NCI-H1105 (cell line): ENCODE results near the gene ATXN1.
A peak's percentile ranks its signal among the peaks of the same experiment; 100 is the strongest.

Source experiments
- DNase-seq: peaks from one replicate; lab custom pipeline; 2025; lab: John Stamatoyannopoulos, UW

The ATXN1 gene

DNA sequence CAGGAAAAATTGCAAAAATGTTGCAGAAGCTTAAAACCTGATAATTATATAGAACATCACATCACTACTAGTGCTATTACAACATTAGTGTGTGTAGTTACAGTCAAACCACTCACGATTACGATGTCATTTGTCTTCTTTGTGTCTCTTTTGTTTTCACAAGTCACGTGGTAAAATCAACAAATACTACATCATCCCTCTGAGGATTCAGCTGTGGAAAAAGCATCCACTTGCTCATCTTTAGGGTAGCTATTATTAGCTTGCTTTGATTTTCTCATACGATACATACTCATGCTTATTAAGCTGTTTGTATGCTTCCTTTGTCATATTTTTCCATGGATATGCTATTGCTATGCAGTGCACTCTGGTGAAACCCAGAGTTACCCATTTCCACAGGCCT lies 22.2 kb upstream of the ATXN1 start:
- no peak for DNase-seq

DNA sequence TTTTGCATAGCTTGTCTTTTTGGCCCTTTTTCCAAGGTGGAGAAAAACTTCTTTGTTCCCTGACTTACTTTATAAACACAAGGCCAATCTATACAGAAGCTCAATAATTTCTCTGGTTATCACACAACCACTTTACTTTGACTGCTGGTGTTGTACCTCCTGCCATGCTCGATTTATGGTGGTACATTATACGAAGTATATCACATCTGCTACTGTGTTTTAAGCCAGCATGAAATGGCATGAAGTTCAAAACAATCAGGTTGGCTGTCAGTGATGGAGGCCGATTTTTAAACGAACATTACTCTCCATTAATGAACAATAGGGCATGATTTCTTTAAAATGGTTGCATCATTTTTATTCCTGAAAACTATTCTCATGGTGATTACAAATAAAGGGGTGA lies 21.0 kb upstream of the ATXN1 start:
- no peak for DNase-seq

DNA sequence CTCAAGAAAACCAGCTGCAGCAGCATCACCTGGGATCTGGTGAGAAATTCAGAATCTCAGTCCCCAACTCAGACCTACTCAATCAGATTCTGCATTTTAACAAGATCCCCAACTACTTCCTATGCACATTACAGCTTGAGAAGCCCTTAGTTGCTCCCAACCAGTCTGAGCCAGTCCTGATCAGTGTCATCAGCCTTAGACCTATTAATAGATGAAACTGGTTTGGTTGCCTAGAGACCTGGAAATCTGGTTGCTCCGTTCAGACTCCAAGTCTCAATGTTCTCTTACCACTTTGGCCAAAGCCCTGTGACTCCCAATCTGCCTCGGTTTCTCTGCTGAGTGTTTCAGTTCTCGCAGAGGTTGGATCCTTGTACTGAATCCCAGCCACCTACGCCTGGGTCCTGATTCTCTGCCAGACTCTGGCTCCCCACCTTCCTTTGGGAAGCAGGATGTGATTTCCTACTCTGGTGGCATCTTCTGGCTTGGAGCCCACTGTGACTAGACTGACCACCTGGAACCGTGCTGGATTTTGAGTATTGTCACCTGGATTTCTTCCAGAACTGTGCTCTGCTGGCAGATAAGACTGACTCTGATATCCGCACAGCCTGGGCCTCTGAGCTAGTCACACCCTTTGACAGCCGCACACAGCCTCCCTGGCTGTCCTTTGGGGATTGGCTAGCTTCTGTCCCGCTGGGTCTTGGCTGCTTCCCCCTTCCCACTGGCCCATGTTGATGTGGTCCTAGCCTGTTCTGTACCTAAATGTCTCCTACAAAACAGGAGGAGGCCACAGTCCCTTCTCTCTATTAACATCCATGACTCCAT lies 20.3 kb upstream of the ATXN1 start:
- DNase-seq, result no peak

DNA sequence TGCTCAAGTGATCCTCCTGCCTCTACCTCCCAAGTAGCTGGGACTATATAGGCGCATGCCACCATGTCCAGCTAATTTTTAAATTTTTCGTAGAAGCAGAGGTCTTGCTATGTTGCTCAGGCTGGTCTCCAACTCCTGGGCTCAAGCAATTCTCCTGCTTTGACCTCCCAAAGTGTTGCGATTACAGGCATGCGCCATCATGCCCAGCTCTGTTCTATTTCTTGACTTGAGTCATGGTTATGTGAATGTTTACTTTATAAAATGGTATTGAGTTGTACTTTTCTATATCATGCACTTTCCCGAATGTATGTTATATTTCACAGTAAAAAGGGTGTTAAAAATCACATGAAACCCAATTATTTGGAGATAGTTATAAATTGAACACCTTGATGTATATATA lies 17.3 kb upstream of the ATXN1 start:
- DNase-seq, result no peak

DNA sequence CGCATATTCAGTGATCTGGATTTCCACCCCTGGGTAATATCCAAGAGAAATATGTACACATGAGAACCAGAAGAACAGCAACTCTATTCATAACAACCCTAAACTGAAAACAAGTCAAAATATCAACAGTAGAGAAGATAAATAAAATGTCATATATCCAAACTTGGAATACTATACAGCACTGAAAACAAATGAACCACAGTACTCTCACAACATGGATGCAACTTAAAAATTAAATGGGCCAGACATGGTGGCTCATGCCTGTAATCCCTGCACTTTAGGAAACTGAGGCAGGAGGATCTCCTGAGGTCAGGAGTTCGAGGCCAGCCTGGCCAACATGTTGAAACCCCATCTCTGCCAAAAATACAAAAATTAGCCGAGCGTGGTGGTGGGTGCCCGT lies 16.5 kb upstream of the ATXN1 start:
- no peak for DNase-seq

DNA sequence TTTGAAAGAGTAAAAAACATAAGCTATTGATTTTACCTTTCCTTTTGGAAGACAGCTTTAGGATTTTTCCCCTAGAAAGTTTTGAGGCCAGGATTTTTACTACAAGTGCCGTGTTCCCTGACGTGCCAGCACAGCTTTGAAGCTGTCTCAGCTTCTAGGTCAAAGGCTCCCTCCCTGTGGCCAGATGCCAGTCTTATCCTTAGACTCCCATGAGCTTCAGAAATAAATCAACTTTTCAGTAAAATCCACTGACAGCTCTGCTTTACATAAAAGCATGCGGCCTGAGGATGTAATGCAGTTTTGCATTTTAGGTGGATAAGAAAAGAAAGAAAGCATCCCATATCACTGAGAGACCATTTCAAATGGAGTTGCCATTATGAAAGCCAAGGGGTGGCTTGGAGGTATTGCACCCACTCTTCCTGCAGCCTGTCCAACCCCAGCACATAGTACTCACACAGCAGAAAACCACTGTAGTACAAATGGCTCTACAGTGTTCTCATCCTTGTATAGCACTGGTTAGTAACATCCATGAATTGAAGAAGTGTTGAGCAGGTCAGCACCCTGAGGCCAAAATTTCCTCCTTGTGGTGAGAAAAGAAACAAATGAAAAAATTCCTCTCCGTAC lies 15.2 kb upstream of the ATXN1 start:
- no peak for DNase-seq

DNA sequence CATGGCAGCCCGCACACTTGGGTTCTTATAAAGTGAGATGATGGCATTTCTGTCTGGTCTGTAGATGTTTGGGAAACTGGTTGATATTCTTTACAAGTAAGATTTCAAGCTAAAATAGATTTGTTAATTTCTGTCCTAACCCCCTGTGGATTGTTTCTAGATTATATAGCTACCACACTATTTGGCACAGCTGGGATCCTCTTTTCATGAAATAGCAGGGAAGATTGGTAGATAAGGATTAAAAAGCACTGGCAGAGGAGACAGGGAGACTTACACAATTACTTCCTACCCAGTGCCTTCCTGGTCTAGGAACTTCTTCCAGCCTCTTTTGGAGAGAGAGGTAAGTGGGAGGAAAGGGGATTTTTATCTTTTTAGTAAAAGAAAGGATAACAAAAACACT lies 13.2 kb upstream of the ATXN1 start:
- DNase-seq, result no peak

DNA sequence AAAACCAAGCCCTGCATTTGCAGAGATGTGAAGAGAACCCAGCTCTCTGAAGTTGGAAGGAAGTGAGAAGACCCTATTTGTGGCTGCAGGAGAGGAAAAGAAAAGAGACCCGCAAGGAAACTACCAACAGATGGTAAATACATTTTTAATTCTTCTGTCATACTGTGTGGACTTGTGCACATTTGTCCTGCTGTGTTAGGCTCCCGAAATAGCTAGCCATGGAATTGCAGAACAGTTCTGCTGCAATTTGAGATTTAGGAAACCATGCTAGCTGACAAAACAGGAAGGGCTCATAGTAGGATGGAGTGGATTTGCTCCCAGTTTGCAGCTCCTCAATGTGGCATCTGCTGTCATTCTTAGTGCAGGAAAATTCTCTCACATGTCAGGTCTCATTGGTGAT lies 12.1 kb upstream of the ATXN1 start:
- DNase-seq, result no peak

DNA sequence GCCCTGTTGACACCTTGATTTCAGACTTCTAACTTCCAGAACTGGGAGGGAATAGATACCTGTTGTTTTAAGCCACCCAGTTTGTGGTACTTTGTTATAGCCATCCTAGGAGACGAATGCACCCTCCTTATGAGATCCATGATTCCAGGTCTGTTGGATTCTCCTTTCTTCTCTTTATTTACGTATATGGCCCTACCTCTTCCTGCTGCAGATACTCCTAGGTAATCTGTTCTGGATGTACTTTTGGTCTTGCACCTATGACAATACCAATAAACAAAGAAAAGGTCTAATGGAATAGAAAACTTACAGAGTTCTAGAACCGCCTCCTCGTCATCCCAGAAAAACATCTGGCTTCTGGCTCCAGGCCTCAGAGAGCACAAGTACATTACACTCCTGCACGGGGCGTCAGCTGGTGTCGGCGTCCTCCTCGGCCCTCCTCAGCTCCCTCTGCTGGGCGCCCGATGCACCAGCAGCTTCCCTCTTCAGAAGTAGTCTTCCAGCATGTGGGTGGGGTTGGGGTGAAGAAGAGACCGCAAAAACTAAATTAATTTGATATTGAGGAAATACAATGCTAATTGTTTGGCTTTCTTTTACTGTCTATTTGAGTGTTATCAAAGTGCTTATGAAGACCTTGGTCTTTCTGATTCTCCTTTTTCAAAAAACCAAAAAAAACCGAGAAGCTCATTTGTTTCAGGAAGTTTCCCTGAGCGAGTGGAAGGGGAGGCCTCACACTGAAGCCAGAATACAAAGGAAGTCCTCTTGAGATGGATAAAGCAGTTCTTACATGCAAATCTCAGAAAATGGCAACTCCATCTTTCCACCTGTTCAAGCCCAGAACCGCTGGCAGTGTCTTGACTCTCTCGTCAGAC lies 9.7 kb upstream of the ATXN1 start:
- peak; percentile 59 for DNase-seq

DNA sequence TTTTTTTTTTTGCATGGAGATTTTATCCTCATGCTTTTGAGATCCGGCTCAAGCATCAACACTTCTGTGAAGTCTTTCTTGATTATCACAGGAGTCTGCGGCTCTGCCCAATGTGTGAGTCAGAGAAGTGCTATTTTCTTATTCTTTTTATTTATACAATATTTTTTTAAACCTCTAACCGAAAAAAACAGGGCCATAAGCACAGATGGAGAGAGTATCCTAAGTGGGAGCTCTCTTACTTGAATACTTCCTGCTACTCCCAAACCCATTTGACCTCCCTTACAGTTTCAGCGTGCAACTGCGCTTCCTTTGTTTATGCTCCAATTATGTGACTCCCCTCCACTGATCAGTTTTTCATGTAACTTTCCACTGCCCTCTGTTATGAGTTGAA lies 8.7 kb upstream of the ATXN1 start:
- DNase-seq, result no peak

DNA sequence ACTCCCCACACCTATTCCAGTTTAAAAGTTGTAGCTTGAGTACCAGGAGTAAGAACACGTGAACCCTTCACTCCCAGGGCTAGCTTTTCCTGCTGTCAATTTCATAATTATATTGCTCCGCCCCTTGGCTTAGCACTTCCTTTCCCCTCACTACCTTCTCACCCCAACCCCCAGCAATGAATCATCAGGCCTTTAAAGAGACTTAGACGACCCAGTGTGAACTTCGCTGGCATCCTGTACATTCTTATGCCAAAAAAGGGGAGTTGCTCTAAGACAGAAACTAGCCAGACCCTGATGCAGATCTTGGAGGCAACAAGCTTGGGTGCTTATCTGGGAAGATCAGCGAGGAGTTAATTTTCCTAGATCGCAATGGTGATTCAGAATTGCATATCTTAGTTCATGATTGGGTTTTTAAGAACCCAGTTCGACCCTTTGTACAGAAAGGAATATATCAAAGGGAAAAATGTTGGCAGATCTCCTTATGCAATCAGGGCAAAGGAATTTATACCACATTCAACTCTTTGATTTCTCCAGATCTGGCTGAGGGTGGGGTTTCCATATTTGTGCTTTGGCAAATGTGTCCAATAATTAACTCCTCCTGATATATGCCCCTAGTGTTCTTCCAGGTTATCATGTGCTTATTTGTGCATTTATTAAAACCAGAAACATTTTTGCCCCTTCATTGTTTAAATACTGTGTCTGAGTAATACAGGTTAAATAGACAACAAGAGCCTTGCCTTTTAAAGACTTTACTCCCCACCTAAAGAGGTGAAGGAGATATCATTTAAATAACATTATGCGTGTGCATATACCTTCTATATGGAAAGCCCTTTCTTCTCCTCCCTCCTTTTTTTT lies 8.1 kb upstream of the ATXN1 start:
- no peak for DNase-seq

DNA sequence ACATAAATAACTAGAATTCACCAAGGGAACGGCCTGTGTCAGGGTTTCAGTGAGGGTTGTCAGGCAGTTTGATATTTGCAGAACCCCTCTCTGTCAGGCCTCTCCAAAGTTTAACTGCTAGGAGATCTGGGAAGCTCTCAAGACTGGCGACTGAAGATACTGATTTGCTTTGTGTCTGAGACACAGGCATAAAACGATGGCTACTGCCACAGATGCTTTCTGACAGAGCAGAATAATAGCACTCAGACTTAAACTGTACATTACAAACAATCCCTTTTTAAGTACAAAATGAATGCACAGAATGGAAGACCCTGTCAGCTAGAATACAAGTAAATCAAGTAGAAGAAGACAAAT lies 7.2 kb upstream of the ATXN1 start:
- DNase-seq, result no peak

DNA sequence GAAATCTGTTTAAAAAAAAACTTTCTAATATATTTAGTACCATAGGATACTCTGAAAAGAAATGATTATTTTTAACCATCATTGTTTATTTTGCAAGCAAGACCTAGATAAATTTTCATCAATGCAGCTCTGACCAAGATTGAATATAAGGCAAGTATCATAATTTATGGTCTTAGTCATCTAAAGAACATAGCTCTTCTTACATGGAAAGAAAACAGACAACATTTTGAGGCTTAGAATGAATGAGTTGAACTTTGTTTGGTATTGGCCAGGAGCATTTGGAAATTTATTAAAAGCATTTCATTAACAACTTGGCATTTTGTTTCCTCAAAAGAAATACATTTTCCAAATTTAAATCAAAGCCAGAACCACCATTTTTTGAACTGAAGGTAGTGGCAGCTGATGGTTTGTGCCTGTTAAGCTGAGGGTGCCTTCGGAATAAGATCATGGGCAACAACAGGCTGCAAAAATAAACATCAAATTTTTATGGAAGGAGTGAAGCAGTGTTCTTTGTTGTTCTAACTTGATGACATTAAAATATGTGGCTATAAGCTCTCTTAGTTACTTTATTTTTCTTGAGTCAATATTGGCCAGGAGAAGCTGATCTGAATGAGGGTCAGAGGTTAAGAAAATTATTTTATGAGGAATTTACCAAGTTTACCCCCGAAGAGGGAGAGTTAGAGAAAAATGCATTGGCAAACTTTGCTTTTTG lies 6.7 kb upstream of the ATXN1 start:
- DNase-seq, result no peak

DNA sequence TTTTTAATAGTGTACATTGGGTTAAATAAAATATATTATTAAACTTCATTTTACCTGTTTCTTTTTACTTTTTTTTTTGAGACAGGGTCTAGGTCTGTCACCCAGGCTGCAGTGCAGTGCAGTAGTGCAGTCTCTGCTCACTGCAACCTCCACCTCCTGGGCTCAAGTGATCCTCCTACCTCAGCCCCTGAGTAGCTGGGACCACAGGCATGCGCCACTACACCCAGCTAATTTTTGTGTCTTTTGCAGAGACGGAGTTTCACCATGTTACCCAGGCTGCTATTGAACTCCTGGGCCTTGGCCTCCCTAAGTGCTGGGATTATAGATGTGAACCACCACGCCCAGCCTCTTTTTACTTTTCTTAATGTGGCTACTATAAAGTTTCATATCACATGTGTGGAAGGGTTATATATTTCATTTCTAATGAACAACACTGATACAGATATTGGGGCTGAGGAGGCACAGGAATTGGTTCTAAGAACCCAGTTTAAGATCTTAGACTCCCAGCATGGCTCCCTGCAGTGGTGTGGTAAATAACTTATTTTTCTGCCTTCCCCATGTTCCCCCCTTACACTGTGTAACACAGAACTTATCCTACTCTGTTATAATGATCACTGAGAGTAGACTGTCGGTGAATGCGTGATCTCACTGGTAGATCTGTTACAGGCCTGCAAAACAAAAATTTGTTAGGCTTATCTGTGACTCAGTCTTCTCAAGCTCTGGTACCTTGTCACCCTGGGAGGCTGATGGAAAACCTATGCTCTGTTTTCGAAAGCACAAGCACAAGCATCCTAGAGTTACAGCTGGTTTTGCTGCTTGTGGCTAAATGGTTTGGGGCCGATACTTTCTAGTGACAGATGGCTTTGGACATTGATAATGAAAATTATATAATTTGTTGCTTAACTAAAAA lies 5.8 kb upstream of the ATXN1 start:
- DNase-seq, result no peak

DNA sequence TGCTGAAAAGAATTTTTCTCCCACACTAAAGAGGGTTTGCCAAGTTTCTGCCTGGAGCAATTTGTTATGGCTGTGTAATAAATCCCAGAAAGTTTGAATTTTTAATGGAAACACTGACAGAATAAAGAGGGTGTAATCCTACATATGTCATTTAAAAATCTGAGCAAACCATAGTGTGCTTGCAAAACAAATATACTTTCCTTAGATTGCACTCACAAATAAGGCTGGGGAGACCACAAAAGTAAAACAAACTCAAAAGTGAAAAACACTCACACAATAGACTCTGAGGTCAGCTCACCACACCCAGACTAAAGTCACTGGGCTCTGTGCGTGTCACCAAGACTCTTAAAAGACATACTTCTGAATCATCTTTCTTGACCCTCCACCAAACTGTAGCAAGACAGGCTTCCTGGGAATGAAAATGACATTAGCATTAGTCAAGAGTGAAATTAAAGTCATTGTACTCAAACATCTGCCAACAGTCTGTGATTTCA lies 4.8 kb upstream of the ATXN1 start:
- DNase-seq, result no peak

DNA sequence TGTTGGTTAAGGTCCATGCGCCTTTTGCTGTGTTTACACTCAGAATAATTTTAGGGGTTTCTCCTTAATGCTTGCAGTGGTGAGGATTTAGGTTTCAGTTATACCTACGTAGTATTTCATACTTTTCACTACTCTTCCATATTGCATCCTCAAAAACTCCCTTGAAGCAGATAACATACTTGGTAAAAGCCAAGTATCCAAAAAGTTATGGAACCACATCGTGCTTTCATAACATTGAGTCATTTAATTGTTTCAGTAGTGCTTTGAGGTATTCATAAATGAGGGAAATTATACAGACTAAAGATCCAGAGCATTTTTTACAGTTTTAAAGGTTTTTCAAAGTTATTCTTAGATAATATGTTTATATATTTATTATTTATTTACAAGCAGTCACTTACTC lies 4.0 kb upstream of the ATXN1 start:
- no peak for DNase-seq

DNA sequence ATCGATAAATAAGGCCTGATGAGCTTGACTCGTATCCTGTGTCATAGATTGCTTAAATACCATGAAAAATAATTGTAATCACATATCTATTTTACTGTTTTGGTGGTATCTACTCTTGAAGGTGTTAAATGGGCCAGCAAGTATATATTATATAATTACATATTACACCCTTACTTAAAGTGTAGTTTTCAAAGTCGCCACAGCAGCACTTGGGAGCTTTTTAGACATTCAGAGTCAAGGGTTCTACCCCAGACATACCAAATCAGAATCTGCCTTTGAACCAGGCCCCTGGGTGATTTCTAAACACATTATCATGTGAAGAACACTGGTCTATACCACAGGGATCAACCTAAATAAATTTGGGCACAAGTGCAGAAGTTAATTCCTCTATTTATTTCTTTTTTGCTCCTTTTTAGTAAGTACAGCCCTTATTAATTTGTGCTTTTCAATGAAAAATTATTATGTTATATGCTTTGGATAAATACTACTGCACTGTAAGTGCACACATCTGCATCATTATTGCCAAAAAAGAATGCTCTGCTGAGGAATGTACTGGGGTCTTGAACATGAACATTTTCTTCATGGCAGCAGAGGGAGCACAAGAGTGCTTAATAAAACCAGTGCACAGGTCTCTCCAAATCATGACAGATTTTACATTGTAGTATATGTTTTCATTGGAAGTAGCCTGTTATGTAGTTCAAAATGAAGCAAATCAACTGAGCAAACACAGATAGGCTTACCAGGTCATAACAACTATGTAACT lies 3.1 kb upstream of the ATXN1 start:
- DNase-seq, result no peak

DNA sequence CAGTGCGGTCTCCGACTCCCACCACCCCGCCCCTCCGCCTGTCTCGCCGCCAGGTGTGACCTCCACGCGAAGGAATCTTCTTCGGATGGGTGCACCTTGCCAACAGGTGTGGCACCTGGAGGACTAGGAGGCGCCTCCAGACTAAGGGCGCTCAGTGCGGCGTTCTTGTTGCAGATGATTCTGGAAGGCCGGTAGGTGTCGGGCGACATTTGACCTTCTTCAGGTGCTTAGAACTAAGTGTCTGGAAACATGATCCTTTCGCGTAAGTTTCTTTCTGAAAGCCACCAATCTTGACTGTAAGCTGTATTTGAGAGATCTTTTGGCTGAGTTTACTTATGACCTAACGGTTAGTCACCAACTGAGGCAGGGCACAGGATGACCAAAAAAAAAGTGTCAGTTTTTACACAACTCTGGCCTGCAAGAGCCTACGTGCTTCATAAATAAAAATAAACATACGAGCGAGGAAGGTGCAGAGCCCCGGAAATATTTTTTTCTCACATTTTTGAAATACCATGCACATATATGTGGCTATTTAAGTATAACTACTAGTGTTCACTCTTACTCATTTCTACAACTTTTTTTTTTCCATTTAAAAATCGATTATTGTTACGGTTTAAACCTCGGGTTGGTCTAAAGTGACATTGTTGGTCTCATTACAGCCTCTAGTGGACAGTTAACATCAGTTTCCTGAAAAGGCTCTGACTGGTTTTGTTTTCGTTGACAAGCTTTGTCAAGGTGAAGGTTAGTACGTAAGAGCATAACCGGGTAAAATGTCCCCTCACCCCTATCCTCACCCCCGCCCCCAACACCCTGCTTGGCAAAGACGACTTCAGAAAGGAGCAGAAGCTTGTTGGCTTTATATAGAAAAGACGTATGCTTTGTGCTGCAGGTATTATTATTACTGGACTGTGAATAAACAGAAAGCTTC lies 1.6 kb upstream of the ATXN1 start:
- DNase-seq, result peak; percentile 15

DNA sequence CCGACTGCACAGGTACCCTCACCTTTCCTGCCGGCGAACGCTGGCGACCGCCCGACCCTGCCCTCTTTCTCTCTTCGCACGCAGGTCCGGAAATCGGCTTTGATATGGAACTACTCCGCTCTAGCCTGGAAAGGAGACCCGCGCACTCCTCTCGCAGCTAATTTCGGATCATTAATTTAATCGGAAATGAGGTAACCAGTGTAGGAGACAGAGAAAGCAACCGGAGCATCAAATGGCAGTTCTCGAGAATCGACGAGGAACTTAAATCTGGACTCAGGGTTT lies 949 bp upstream of the ATXN1 start:
- DNase-seq, result no peak
